Common myeloid progenitor, CD34-positive (primary cell): ENCODE data around the gene KDR.

Source experiments
- CTCF ChIA-PET: fragments of 350-600 bp; sonication (Branson Sonifier 250); formaldehyde crosslinking; loops from one replicate; lab custom pipeline; 2021; ENCODE audit warnings: antibody characterized with exemption; lab: Charles Lee
- POLR2A ChIA-PET: fragments of 350-600 bp; sonication (Branson Sonifier 250); formaldehyde crosslinking; loops from one replicate; lab custom pipeline; 2021; ENCODE audit warnings: antibody characterized with exemption; lab: Charles Lee
- DNase-seq, 3 donors: peaks; one replicate each; pipeline versions ENCODE4 v3.0.0 to v3.0.0-alpha.2; 2013
- H3K27ac ChIP-seq, 2 experiments: 1 replicate in 1 of 2; 2 replicates in 1 of 2; pipeline ENCODE4 v1.7.0; 2013; ENCODE audit warnings: inconsistent platforms in 2 of 2, low read length in 2 of 2, mild to moderate bottlenecking in 2 of 2, low read depth in 1 of 2, moderate library complexity in 1 of 2; ENCODE audit not compliant: severe bottlenecking in 2 of 2, insufficient read depth in 1 of 2, poor library complexity in 1 of 2
- H3K27me3 ChIP-seq, 5 experiments: replicated peaks in 2 of 5; 1 replicate in 3 of 5; 2 replicates in 2 of 5; pipeline versions ENCODE4 v1.6.1 to v1.7.0; 2013; ENCODE audit warnings: low read length in 4 of 5, mild to moderate bottlenecking in 2 of 5, moderate library complexity in 2 of 5, inconsistent platforms in 1 of 5; ENCODE audit not compliant: insufficient read depth in 5 of 5, control insufficient read depth in 4 of 5
- H3K36me3 ChIP-seq, 4 experiments: 1 replicate in 2 of 4; 2 replicates in 2 of 4; pipeline versions ENCODE4 v1.6.1 to v1.7.0; 2013; ENCODE audit warnings: low read length in 3 of 4, control low read depth in 1 of 4, mild to moderate bottlenecking in 1 of 4; ENCODE audit not compliant: control insufficient read depth in 4 of 4, insufficient read depth in 4 of 4
- H3K4me1 ChIP-seq, 4 experiments: 1 replicate in 3 of 4; 2 replicates in 1 of 4; pipeline versions ENCODE4 v1.6.1 to v1.7.1; 2013; ENCODE audit warnings: low read length in 3 of 4, mild to moderate bottlenecking in 3 of 4, control low read depth in 1 of 4, inconsistent platforms in 1 of 4, moderate library complexity in 1 of 4; ENCODE audit not compliant: control insufficient read depth in 4 of 4, insufficient read depth in 4 of 4; ENCODE audit errors: control extremely low read depth in 1 of 4
- H3K4me3 ChIP-seq, 7 experiments: 1 replicate in 4 of 7; 2 replicates in 3 of 7; pipeline versions ENCODE4 v1.5.1 to v1.7.0; 2013; ENCODE audit warnings: mild to moderate bottlenecking in 7 of 7, low read length in 6 of 7, moderate library complexity in 6 of 7, inconsistent platforms in 2 of 7, low read depth in 2 of 7, control low read depth in 1 of 7; ENCODE audit not compliant: insufficient read depth in 4 of 7, control insufficient read depth in 1 of 7; ENCODE audit errors: extremely low read depth in 1 of 7
- H3K9me3 ChIP-seq, 5 experiments: 1 replicate in 4 of 5; 2 replicates in 1 of 5; pipeline versions ENCODE4 v1.6.1 to v1.7.1; 2013; ENCODE audit warnings: low read length in 4 of 5, mild to moderate bottlenecking in 2 of 5, inconsistent platforms in 1 of 5, low read depth in 1 of 5, moderate library complexity in 1 of 5; ENCODE audit not compliant: control insufficient read depth in 4 of 5, insufficient read depth in 2 of 5; ENCODE audit errors: control extremely low read depth in 1 of 5
- WGBS: methylation state at CpG from one replicate; pipeline ENCODE4 v1.1.5; 2013; ENCODE audit not compliant: insufficient coverage; 5-methylcytosine and 5-hydroxymethylcytosine counted together

KDR gene

GRCh38 chr4:55096045-55096444, 29.4 kb downstream of the KDR start:
- POLR2A ChIA-PET, result no interaction called here
- H3K4me1 ChIP-seq, result no peaks in the 10 kb centered on the region
- CTCF ChIA-PET, result no interaction called here
- H3K27me3 ChIP-seq, result peaks cover 0 to 6% (median 0%) of the 10 kb centered on the region in 5 experiments
- 100% methylated on average over 2 of the region's 3 CpGs for WGBS
- H3K36me3 ChIP-seq, result no peaks in the 10 kb centered on the region
- H3K27ac ChIP-seq, result no peak overlapping the region
- H3K9me3 ChIP-seq, result no peaks in the 10 kb centered on the region
- DNase-seq, result no peak
- H3K4me3 ChIP-seq, result no peak overlapping the region

GRCh38 chr4:55092504-55092903, 32.9 kb downstream of the KDR start:
- Histone ChIP-seq H3K4me3 (no peak overlapping the region), H3K9me3 (no peaks in the 10 kb centered on the region), H3K27ac (no peak overlapping the region), H3K36me3 (no peaks in the 10 kb centered on the region), H3K27me3 (peaks cover 0 to 2% (median 0%) of the 10 kb centered on the region in 5 experiments), H3K4me1 (no peaks in the 10 kb centered on the region)
- DNase-seq, result no peak
- CTCF ChIA-PET, result interaction anchor here (1.1 kb wide), 1 partner anchor 10 kb away, joined by 3 read pairs; no protein-coding TSS in a partner anchor
- no CpG with 5 or more reads among the region's 2 CpGs for WGBS
- POLR2A ChIA-PET, result no interaction called here

GRCh38 chr4:55089916-55090315, 35.5 kb downstream of the KDR start:
- no peak overlapping the region for H3K27ac ChIP-seq
- H3K36me3 ChIP-seq, result no peaks in the 10 kb centered on the region
- H3K4me3 ChIP-seq, result no peak overlapping the region
- POLR2A ChIA-PET, result no interaction called here
- H3K9me3 ChIP-seq, result no peaks in the 10 kb centered on the region
- peaks cover 0 to 2% (median 0%) of the 10 kb centered on the region in 5 experiments for H3K27me3 ChIP-seq
- CTCF ChIA-PET, result no interaction called here
- 94% methylated on average over 6 of the region's 6 CpGs for WGBS
- DNase-seq, result no peak
- H3K4me1 ChIP-seq, result no peaks in the 10 kb centered on the region

- POLR2A ChIA-PET, result no interaction called here
- H3K9me3 ChIP-seq, result no peaks in the 10 kb centered on the region
- H3K4me3 ChIP-seq, result no peak overlapping the region
- WGBS, result no CpG with 5 or more reads among the region's 1 CpG
- DNase-seq, result no peak
- H3K27me3 ChIP-seq, result peaks cover 0 to 1% (median 0%) of the 10 kb centered on the region in 5 experiments
- CTCF ChIA-PET, result no interaction called here
- H3K4me1 ChIP-seq, result no peaks in the 10 kb centered on the region
- no peaks in the 10 kb centered on the region for H3K36me3 ChIP-seq
- no peak overlapping the region for H3K27ac ChIP-seq
Measured at GRCh38 chr4:55087913-55088260, 37.5 kb downstream of the KDR start.

GRCh38 chr4:55087009-55087912, 38.1 kb downstream of the KDR start:
- H3K36me3 ChIP-seq, result no peaks in the 10 kb centered on the region
- WGBS, result 88% methylated on average over 6 of the region's 8 CpGs
- no peak overlapping the region for H3K27ac ChIP-seq
- no peak for DNase-seq
- H3K9me3 ChIP-seq, result no peaks in the 10 kb centered on the region
- H3K27me3 ChIP-seq, result peaks cover 0 to 2% (median 0%) of the 10 kb centered on the region in 5 experiments
- H3K4me1 ChIP-seq, result no peaks in the 10 kb centered on the region
- no peak overlapping the region for H3K4me3 ChIP-seq
- CTCF ChIA-PET, result no interaction called here
- POLR2A ChIA-PET, result no interaction called here

GRCh38 chr4:55086578-55086977, 38.8 kb downstream of the KDR start:
- Histone ChIP-seq H3K36me3 (no peaks in the 10 kb centered on the region), H3K27ac (no peak overlapping the region), H3K4me3 (no peak overlapping the region), H3K27me3 (peaks cover 0 to 5% (median 0%) of the 10 kb centered on the region in 5 experiments), H3K9me3 (no peaks in the 10 kb centered on the region), H3K4me1 (no peaks in the 10 kb centered on the region)
- WGBS, result 91% methylated on average over 4 of the region's 6 CpGs
- DNase-seq, result no peak
- POLR2A ChIA-PET, result no interaction called here
- CTCF ChIA-PET, result no interaction called here

GRCh38 chr4:55083735-55084134, 41.7 kb downstream of the KDR start:
- POLR2A ChIA-PET, result no interaction called here
- 93% methylated on average over 3 of the region's 4 CpGs for WGBS
- peaks cover 0 to 9% (median 3%) of the 10 kb centered on the region in 5 experiments for H3K27me3 ChIP-seq
- H3K4me1 ChIP-seq, result no peaks in the 10 kb centered on the region
- CTCF ChIA-PET, result no interaction called here
- H3K4me3 ChIP-seq, result no peak overlapping the region
- no peaks in the 10 kb centered on the region for H3K9me3 ChIP-seq
- DNase-seq, result no peak
- no peak overlapping the region for H3K27ac ChIP-seq
- H3K36me3 ChIP-seq, result no peaks in the 10 kb centered on the region
